Neutrophil (primary cell): Measurements from ENCODE around the gene ZFP90.

Experiments used
- H3K27ac ChIP-seq: fragments of 200-600 bp; sonication (generic); 2 replicates; pipeline ENCODE4 v1.5.1; 2016; ENCODE audit warnings: mild to moderate bottlenecking, moderate library complexity
- H3K27me3 ChIP-seq: fragments of 200-600 bp; sonication (generic); 2 replicates; pipeline ENCODE4 v1.6.0; 2016; ENCODE audit warnings: mild to moderate bottlenecking
- H3K36me3 ChIP-seq: fragments of 200-600 bp; sonication (generic); 2 replicates; pipeline ENCODE4 v1.5.1; 2017
- H3K4me1 ChIP-seq, 2 experiments: fragments of 200-600 bp in 1 of 2; sonication (generic) in 1 of 2; 1 replicate in 1 of 2; 2 replicates in 1 of 2; pipeline versions ENCODE4 v1.5.1 to v1.6.1; 2013 to 2016; ENCODE audit warnings: low read depth in 1 of 2, low read length in 1 of 2, mild to moderate bottlenecking in 1 of 2, moderate library complexity in 1 of 2; ENCODE audit not compliant: control insufficient read depth in 1 of 2, insufficient read depth in 1 of 2
- H3K4me3 ChIP-seq, 2 experiments: fragments of 200-600 bp in 1 of 2; sonication (generic) in 1 of 2; 1 replicate in 1 of 2; 2 replicates in 1 of 2; pipeline ENCODE4 v1.5.1; 2013 to 2016; ENCODE audit warnings: low read depth in 1 of 2, low read length in 1 of 2, mild to moderate bottlenecking in 1 of 2, moderate library complexity in 1 of 2
- H3K9me3 ChIP-seq: fragments of 200-600 bp; sonication (generic); 2 replicates; pipeline ENCODE4 v1.5.1; 2016
- TF ChIP-seq, protein P1 (sequence below): fragments of 200-600 bp; sonication (generic); IDR thresholded peaks from 2 replicates; pipeline ENCODE4 v1.5.1; 2016; ENCODE audit warnings: antibody characterized with exemption

Gene ZFP90

GRCh38 chr16:68519225-68519745 lies 19.8 kb upstream of the ZFP90 start:
- TF ChIP-seq, protein P1, sequence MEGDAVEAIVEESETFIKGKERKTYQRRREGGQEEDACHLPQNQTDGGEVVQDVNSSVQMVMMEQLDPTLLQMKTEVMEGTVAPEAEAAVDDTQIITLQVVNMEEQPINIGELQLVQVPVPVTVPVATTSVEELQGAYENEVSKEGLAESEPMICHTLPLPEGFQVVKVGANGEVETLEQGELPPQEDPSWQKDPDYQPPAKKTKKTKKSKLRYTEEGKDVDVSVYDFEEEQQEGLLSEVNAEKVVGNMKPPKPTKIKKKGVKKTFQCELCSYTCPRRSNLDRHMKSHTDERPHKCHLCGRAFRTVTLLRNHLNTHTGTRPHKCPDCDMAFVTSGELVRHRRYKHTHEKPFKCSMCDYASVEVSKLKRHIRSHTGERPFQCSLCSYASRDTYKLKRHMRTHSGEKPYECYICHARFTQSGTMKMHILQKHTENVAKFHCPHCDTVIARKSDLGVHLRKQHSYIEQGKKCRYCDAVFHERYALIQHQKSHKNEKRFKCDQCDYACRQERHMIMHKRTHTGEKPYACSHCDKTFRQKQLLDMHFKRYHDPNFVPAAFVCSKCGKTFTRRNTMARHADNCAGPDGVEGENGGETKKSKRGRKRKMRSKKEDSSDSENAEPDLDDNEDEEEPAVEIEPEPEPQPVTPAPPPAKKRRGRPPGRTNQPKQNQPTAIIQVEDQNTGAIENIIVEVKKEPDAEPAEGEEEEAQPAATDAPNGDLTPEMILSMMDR = no peak

GRCh38 chr16:68520649-68521086 lies 18.4 kb upstream of the ZFP90 start:
- Histone ChIP-seq H3K4me1 (peaks cover 6 to 10% of the 10 kb centered on the region in 2 experiments), H3K27ac (no peak overlapping the region), H3K36me3 (no peaks in the 10 kb centered on the region), H3K27me3 (no peaks in the 10 kb centered on the region), H3K4me3 (peak overlapping the region in 1 of 2 experiments; percentile 53), H3K9me3 (no peaks in the 10 kb centered on the region)
- TF ChIP-seq, protein P1 = peak; percentile 87

More at GRCh38 chr16:68519225-68519745, 19.8 kb upstream of the ZFP90 start:
- H3K27ac ChIP-seq = no peak overlapping the region
- H3K9me3 ChIP-seq = no peaks in the 10 kb centered on the region
- H3K36me3 ChIP-seq = no peaks in the 10 kb centered on the region
- peaks cover 6 to 10% of the 10 kb centered on the region in 2 experiments for H3K4me1 ChIP-seq
- H3K4me3 ChIP-seq = no peak overlapping the region
- H3K27me3 ChIP-seq = no peaks in the 10 kb centered on the region

- Histone ChIP-seq H3K9me3 (no peaks in the 10 kb centered on the region), H3K4me3 (no peak overlapping the region), H3K27me3 (peaks cover 7% of the 10 kb centered on the region), H3K36me3 (no peaks in the 10 kb centered on the region), H3K4me1 (peaks cover 10 to 15% of the 10 kb centered on the region in 2 experiments), H3K27ac (no peak overlapping the region)
- TF ChIP-seq, protein P1 = no peak
These were observed 14.8 kb upstream of the ZFP90 start for GRCh38 chr16:68524069-68524820.

- TF ChIP-seq, protein P1 = no peak
- Histone ChIP-seq H3K4me1 (peaks cover 15 to 16% of the 10 kb centered on the region in 2 experiments), H3K36me3 (no peaks in the 10 kb centered on the region), H3K4me3 (no peak overlapping the region), H3K27ac (no peak overlapping the region), H3K9me3 (no peaks in the 10 kb centered on the region), H3K27me3 (peaks cover 27% of the 10 kb centered on the region)
These were observed 12.8 kb upstream of the ZFP90 start for GRCh38 chr16:68526143-68526781.

GRCh38 chr16:68526782-68527145 lies 12.3 kb upstream of the ZFP90 start:
- H3K27me3 ChIP-seq = peaks cover 32% of the 10 kb centered on the region
- no peaks in the 10 kb centered on the region for H3K36me3 ChIP-seq
- TF ChIP-seq, protein P1 = no peak
- H3K9me3 ChIP-seq = no peaks in the 10 kb centered on the region
- no peak overlapping the region for H3K27ac ChIP-seq
- no peak overlapping the region for H3K4me3 ChIP-seq
- peaks cover 15 to 16% of the 10 kb centered on the region in 2 experiments for H3K4me1 ChIP-seq
